Glomerular endothelial cell (primary cell): ENCODE data around the gene FOXD4L1. TPM values are rescaled to one million over a fixed set of nuclear protein-coding genes. Genes with fewer than 3 reads are reported as not detected.
"Not testable (repeated sequence)": the region's sequence is repeated elsewhere in the genome, so short reads cannot be mapped to it uniquely, and the experiment has no call there.

Source experiments
- DNase-seq: peaks from one replicate; pipeline ENCODE4 v3.0.0-alpha.2; 2011; ENCODE audit warnings: low read depth, low spot score; ENCODE audit errors: extremely low read depth
- total RNA-seq: library from RNA; depleted of rRNA; stranded (reverse); fragments of >200 nt; gene quantifications from 2 replicates; pipeline ENCODE4 v1.2.3, GENCODE V29; 2015

The FOXD4L1 gene
- total RNA-seq, 1 donor from 2014 or later = not detected

DNA sequence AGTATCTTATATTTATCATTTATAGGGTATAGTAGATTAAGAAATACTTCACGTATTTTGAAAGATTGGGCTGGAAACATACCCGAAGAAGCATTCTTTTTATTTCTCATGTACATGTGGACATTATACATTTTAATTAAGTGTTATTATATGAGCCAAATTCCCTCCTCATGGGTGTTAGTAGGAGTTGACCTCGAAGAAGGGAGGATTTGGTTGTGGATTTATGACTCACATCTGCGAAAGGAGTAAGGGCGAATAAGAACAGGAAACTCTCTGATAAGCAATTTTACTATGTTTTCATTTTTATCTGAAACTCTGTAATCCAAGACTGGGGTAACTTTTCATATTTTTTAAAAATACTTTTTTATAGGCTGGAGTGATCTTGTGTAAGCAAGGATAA lies 23.0 kb downstream of the FOXD4L1 start:
- not testable (repeated sequence) for DNase-seq

DNA sequence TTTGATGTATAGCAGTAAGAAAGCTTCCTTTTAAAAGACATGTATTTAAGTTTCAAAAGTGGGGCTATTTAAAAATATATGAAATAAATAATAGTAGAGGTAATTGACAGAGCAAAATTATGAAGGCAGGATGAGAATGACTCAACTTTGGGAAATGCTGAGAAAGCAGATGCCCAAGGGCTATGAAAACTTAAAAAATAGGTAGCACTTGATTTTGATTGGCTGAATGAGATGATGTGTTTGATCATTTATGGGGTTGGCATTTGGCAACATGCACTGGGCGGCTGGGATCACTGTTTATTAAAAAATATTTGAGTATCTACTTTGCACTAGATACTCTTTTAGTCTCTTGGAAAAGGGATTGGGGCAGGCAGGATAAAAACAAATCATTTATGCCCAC lies 26.5 kb downstream of the FOXD4L1 start:
- not testable (repeated sequence) for DNase-seq

DNA sequence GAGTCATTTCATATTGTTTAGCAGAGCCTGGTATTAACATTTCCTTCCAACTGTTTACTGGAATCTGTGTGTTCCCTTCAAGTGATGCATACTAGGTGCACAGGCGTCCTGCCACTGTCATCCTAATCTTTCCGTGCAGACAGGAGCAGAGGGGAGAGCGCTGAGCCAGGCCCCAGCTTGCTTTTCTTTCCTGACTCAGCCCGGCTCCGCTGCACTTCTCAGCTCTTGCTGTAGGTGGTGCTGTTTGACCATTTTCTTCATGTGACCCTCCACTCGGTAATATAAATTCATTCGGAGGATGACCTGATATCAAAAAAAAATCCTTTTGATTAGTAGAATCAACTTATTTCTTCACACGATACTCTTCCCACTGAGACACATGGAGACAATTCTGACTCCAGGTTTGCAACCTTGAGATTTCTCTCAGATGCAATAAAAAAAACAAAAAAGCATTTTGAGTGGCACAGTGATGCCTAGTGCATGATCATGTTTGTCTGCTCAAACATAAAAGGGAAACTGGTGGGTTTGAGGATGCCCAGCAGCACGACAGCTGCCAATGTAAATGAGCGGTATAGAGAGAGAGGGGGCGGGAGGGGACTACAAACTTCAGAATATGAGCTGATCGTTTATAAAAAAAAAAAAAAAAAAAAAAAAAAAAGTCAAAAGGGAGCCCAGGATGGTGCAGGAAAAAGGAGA lies 29.0 kb downstream of the FOXD4L1 start:
- not testable (repeated sequence) for DNase-seq

DNA sequence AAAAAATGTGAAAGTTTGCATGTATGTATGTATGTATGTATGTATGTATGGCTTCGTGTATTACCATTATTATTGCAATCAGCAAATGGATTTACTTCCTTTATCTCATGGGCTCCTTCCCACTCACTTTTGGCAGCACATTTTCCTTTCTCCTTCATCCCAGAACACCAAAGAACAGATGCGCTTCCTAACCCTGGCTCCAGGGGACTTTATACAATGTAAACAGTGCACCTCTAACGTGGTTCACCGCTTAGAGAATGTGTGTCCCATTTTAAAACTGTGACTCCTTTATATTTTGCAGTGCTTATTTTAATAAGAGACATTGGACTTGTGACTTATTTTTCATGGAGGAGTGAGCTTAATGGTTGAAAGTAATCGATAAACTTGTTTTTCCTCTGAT lies 29.7 kb downstream of the FOXD4L1 start:
- not testable (repeated sequence) for DNase-seq

DNA sequence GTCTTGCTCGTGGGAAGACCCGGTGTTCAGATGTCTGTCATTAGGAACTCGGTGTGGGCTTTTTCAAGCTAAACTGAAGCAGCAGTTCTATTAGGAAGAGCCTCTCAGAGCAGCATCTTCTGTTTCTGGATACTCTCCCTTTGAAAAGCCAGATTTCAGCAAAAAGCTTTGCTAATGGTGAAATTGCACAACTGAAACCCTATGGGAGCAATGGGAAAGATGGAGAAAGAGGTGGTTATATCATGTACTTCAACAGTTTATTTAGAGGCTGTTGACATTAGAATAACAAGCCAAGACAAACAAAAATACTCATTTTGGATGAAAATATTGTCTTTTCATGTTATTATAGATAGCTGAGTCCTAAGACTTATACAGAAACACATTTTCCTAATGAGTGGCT lies 30.4 kb downstream of the FOXD4L1 start:
- DNase-seq = not testable (repeated sequence)

DNA sequence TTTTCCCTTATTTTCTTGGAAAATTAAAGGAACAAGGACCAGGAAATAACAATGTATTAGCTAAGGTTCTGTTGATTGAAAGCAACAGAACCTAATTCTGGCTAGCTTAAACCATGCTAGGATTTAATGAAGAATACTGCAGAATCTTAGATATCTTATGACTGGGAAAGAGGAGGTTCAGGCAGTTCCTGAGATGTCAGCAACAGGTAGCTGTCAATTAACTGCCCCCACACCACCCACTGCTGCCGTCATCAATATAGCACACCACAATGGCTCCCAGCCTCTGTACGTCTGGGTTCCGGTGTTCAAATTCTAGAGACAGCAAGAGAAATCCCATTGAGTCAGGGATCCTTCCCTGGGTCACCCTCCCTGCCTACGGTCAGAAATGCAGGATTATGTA lies 34.5 kb downstream of the FOXD4L1 start:
- DNase-seq = not testable (repeated sequence)

DNA sequence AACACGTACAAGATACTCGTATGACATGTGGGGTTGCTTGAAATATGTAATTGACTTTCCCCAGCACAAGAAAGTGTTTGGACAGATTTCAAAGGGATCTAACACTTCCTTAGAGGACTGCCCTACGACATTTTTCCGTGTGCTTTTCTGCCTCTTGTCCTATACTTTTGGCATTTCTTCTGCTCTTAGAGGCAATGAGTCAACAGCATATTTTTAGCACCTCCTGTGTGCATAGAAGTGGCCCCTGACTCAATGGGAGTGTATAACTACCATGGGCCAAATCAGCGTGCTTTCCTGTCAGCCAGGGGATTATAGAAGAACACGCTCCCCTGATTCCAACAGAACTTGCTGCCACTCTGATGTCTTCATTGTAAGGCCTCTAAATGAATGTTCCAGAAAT lies 38.1 kb downstream of the FOXD4L1 start:
- not testable (repeated sequence) for DNase-seq

DNA sequence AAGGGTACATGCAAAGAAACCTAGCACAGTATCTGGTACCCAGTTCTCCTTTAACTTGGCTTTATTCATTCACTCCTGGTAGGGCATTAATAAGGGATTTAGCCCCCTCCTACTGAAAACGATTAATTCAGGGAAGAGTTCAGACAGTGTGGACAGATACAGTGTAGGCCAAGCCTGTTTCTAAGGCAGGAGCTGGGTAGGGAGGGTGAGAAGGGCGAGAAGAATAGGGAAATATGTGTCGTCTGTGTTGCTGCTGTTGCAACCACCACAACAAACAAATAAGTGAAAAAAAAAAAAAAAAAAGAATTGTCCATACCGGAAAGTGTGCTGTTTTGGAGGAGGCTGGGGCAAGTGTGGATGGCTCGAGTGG lies 42.4 kb downstream of the FOXD4L1 start:
- DNase-seq = not testable (repeated sequence)

DNA sequence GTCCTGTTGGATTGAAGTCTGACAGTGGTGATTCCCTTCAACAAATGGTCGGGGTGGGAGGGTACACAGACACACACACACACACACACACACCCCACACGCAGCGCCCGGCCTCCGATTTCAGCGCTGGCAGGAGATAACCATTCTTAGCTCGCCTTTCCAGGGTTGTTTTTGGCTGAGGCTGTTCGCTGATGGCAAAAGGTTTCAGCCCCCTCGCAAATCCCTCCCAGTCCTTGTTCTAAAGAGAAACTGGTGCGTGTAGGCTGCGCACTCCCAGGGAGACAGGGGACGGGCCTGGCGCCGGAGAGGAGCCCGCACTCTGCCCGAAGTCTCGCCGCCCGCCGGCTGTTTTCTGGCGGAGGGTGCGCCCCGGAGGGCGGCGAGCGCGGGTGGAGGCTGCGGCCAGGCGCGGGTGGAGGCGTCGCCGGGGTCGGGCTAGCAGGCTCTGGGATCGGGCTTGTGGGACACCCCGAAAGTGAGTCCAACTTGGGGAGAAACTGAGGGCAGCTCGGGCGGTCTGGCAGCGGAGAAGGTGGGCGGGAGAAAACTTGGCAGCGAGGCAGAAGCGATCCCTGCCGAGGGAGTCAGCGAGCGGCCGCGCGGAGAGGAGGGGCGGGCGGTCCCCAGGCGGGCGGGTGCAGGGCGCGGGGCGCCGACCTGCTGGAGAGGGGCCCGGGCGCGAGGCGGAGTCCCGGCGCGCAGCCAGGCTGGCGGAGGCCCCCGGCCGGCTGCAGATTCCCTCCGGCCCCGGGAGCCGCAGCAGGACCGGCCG lies 42.9 kb downstream of the FOXD4L1 start:
- not testable (repeated sequence) for DNase-seq

DNA sequence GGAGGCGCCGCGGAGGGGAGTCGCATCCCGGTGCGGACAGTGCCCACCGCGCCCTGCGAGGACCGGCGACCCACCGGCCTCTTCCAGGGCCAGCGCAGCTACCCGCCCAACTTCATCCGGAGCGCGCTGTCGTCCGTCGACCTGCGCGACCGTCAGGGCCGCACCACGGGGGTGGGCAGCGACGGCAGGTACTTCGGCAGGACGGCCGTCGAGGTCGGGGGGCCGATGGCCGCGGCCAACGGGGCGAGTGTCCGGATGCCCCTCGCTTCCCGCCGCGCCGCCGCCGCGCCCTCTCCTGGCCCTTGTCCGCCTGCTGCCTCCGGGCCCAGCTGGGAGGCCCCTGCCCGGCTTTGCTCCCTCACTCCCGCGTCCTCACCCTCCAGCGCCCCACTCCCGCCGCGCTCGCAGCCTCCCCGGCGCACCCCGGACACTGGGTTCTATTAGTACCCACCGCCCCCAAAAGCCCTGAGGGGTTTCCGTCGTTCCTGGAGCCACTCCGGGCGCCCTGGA lies 43.6 kb downstream of the FOXD4L1 start:
- DNase-seq = not testable (repeated sequence)

DNA sequence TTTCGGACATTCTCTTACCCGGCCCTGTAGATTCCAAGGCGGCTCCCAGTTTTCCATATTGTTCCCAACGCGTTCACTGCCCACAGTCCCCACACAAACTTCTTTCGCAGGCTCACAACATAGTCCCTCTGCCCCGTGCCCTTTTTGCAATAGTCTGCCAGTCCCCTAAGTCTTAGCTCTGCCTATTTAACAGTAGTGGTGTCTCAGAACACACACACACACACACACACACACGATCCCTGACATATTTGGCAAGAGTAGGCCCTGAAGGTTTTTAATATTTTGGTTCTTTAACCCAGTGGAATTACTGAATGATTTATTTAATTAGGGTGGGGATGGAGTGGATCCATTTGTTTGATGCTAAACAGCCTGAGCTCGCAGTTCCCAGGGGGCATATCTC lies 44.1 kb downstream of the FOXD4L1 start:
- DNase-seq = not testable (repeated sequence)

Other genes starting within 250 kb of the FOXD4L1 start
- gene PAX8, start 219.7 kb upstream of the FOXD4L1 start, total RNA-seq = 21.9 and 30.2 TPM in 2 replicates
- gene ZNG1B, start 61.0 kb upstream of the FOXD4L1 start, total RNA-seq = 24.1 and 25.6 TPM in 2 replicates
- gene RABL2A, start 128.6 kb downstream of the FOXD4L1 start, total RNA-seq = 4.3 and 8.1 TPM in 2 replicates